Right hindlimb (tissue), 1 donor: ENCODE data around the gene SLC33A1.

ENCODE experiments used
- DNase-seq: peaks from one replicate; pipeline ENCODE4 v3.0.0-alpha.2; 2018

Gene SLC33A1

DNA sequence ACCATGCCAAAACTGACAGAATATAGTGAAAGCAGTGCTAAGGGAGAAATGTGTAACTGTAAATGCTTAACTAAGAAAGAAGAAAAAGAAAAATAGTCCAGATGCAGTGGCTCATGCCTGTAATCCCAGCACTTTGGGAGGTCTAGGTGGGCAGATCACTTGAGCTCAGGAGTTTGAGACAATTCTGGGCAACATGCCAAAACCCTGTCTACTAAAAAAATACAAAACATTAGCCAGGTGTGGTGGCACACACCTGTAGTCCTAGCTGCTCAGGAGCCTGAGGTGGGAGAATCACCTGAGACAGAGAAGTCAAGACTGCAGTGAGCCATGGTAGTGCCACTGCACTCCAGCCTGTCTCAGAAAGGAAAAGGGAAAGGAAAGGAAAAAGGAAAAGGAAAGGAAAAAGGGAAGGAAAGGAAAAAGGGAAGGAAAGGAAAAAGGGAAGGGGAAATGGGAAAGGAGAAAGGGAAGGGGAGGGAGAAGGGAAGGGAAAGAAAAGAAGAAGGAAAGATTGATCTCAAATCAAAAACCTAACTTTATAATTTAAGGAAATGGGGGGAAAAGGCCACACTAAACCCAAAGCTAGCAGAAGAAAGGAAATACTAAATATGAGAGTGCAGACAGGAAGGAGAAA lies 68.4 kb downstream of the SLC33A1 start:
- DNase-seq, result no peak

DNA sequence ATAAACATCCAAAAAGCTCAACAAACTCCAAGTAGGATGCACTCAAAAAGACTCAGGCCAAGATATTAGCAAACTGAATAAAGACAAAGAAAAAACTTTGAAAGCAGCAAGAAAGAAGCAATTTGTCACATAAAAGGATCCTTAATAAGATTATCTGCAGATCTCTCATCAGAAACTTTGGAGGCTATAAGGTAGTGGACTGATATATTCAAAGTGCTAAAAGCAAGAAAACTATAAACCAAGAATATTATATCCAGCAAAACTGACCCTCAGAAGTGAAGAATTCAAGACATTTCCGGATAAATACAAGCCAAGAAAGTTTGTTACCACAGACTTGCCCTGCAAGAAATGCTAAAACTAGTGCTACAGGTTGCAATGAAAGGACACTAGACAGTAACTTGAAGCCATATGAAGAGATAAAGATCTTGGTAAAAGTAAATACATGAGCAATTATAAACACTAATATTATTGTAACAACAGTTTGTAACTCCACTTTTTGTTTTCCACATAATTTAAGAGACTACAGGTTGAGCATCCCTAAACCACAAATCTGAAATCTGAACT lies 71.8 kb downstream of the SLC33A1 start:
- DNase-seq, result no peak

DNA sequence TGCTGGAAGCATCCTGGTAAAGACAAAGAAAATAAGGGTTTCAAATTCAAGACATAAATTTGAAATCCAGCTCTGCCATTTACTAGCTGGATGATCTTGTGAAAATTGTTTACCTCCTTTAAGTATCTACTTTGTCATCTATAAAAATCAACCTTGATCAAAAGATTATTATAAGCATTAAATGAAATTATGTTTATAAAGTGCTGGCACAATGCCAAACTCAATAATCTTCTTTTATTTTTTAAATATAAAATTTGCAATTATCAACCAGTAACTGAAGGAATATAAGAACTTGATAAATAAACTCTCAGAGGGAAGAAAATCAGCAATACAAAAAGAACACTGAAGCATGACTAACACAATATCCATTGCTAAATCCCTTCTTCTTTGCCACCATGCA lies 73.9 kb downstream of the SLC33A1 start:
- no peak for DNase-seq

DNA sequence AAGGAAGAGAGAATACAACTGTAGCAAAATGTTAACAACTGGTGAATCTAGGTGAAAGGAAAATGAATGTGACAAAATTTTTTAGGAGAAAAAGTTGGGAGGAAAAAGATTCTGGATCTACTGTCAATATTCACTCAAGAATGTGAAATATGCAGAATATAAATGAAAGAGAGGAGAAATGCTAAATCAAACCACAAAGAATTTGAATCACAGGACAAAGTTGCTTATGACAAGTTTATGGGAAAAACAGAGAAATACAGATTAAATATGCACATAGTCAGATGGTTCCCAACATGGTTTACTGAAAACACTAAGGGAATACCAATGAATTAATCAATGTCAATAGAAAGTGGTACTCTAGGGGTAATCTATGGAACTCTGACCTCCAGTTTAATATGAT lies 75.8 kb downstream of the SLC33A1 start:
- DNase-seq, result no peak

DNA sequence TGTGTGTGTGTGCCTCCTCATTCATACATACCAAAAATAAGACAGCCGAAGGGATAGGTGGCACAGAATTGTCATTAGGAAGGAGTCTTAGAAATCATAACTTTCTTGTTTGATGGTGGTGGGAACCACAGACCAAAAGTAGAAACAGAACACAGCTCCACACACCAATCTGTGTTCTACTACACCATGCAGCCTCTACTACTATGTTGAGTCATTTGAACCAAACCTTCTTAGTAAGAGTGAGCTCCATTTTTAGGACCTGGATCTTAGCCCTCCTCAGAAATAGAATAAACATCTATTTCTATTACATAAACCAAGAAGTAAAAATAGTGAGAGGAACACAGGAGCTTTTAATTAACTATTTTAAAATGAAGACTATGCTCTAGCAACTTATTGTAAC lies 81.4 kb downstream of the SLC33A1 start:
- no peak for DNase-seq

DNA sequence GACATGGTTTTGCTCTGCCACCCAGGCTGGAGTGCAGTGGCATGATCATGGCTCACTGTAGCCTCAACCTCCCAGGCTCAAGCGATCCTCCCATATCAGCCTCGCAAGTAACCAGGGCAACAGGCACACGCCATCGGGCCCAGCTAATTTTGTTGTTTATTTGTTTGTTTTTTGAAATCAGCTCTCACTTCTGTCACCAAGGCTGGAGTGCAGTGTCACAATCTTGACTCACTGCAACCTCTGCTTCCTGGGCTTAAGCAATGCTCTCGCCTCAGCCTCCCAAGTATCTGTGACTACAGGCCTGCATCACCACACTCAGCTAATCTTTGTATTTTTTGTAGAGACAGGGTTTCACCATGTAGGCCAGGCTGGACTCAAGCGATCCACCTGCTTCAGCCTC lies 83.1 kb downstream of the SLC33A1 start:
- no peak for DNase-seq
